SK-N-SH treated with all-trans-retinoic acid at 6 μM for 48 hours (cell line): ENCODE data around the gene TOP3A.

Experiments used
- ARNTL ChIP-seq: fragments of 450-650 bp; formaldehyde crosslinking; IDR thresholded peaks from 2 replicates; pipeline ENCODE4 v1.5.0; 2020; ENCODE audit warnings: low read depth, mild to moderate bottlenecking, moderate library complexity, borderline replicate concordance
- BACH2 ChIP-seq: fragments of 250-450 bp; sonication (Bioruptor Pico); IDR thresholded peaks from 2 replicates; pipeline ENCODE4 v1.9.0; 2021; ENCODE audit warnings: mild to moderate bottlenecking, borderline replicate concordance
- CSDC2 ChIP-seq: fragments of 250-450 bp; sonication (Bioruptor Pico); IDR thresholded peaks from 2 replicates; pipeline ENCODE4 v1.5.0; 2020; ENCODE audit warnings: mild to moderate bottlenecking, moderate library complexity
- OSR1 ChIP-seq: fragments of 250-450 bp; sonication (Bioruptor Pico); IDR thresholded peaks from 2 replicates; pipeline ENCODE4 v1.8.0; 2022; ENCODE audit warnings: moderate library complexity, mild to moderate bottlenecking, inconsistent platforms
- RARB ChIP-seq: fragments of 250-450 bp; sonication (Bioruptor Pico); IDR thresholded peaks from 2 replicates; pipeline ENCODE4 v1.8.0; 2021; ENCODE audit warnings: mild to moderate bottlenecking, moderate library complexity
- SNAI2 ChIP-seq: fragments of 250-450 bp; sonication (Bioruptor Pico); IDR thresholded peaks from 2 replicates; pipeline ENCODE4 v1.5.0; 2020; ENCODE audit warnings: mild to moderate bottlenecking, moderate library complexity
- TSHZ2 ChIP-seq: fragments of 250-450 bp; sonication (Bioruptor Pico); IDR thresholded peaks from 2 replicates; pipeline ENCODE4 v1.5.0; 2020; ENCODE audit warnings: mild to moderate bottlenecking, moderate library complexity
- ZFP30 ChIP-seq: fragments of 450-650 bp; formaldehyde crosslinking; IDR thresholded peaks from 2 replicates; pipeline ENCODE4 v1.5.0; 2022; ENCODE audit warnings: mild to moderate bottlenecking, moderate library complexity
- TF ChIP-seq, protein P1 (sequence below): fragments of 250-450 bp; sonication (Bioruptor Pico); IDR thresholded peaks from 2 replicates; pipeline ENCODE4 v1.8.0; 2020; ENCODE audit warnings: mild to moderate bottlenecking, moderate library complexity, borderline replicate concordance

- TF ChIP-seq SNAI2 (CRISPR knock-in tag) (no peak), ARNTL (no peak), ZFP30 (CRISPR knock-in tag) (no peak), RARB (CRISPR knock-in tag) (no peak), BACH2 (no peak), TSHZ2 (CRISPR knock-in tag) (no peak), OSR1 (no peak), CSDC2 (CRISPR knock-in tag) (no peak)
- TF ChIP-seq, protein P1, sequence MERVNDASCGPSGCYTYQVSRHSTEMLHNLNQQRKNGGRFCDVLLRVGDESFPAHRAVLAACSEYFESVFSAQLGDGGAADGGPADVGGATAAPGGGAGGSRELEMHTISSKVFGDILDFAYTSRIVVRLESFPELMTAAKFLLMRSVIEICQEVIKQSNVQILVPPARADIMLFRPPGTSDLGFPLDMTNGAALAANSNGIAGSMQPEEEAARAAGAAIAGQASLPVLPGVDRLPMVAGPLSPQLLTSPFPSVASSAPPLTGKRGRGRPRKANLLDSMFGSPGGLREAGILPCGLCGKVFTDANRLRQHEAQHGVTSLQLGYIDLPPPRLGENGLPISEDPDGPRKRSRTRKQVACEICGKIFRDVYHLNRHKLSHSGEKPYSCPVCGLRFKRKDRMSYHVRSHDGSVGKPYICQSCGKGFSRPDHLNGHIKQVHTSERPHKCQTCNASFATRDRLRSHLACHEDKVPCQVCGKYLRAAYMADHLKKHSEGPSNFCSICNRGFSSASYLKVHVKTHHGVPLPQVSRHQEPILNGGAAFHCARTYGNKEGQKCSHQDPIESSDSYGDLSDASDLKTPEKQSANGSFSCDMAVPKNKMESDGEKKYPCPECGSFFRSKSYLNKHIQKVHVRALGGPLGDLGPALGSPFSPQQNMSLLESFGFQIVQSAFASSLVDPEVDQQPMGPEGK (CRISPR knock-in tag) = no peak
Measured at GRCh38 chr17:18241229-18241871, 73.4 kb downstream of the TOP3A start.
